IMR-90 (cell line): ENCODE results near the gene SCYGR7. TPM values are rescaled to one million over a fixed set of nuclear protein-coding genes. Genes with fewer than 3 reads are reported as not detected.

Experiments used
- ATAC-seq: fragments of 200-7000 bp; cut with Tn5 transposase; 2 replicates; pipeline ENCODE4 v1.9.1; 2020; ENCODE audit warnings: low read depth, mild to moderate bottlenecking, moderate library complexity
- BruUV-seq: library from RNA; stranded (reverse); fragments of 400-500 nt; replicated peaks from 2 replicates; lab custom pipeline; 2021; lab: Mats Ljungman, UMichigan
- CTCF ChIA-PET: fragments of 300-600 bp; formaldehyde crosslinking; extraction: SDS; loops from one replicate; lab custom pipeline; 2021; ENCODE audit warnings: antibody characterized with exemption; lab: Yijun Ruan, JAX
- POLR2A ChIA-PET: fragments of 300-600 bp; sonication (Branson Sonifier 250); formaldehyde crosslinking; loops from one replicate; lab custom pipeline; 2022; ENCODE audit warnings: antibody characterized with exemption; ENCODE audit not compliant: unreplicated experiment; lab: Charles Lee
- DNase-seq: peaks from one replicate; pipeline ENCODE4 v3.0.0; 2013
- H2AFZ ChIP-seq: replicated peaks from 2 replicates; pipeline ENCODE3; 2013; ENCODE audit warnings: low read length, mild to moderate bottlenecking; ENCODE audit not compliant: poor library complexity
- H2AK5ac ChIP-seq: 2 replicates; pipeline ENCODE4 v1.6.1; 2013; ENCODE audit warnings: low read depth, low read length, inconsistent platforms
- H2AK9ac ChIP-seq: replicated peaks from 2 replicates; pipeline ENCODE3; 2013; ENCODE audit warnings: mild to moderate bottlenecking, low read depth, low read length, moderate library complexity; ENCODE audit not compliant: poor library complexity
- H2BK120ac ChIP-seq: 2 replicates; pipeline ENCODE4 v1.6.1; 2013; ENCODE audit warnings: low read depth, low read length, inconsistent platforms
- H2BK15ac ChIP-seq: 3 replicates; pipeline ENCODE4 v1.6.1; 2013; ENCODE audit warnings: low read depth, low read length, inconsistent platforms
- H2BK20ac ChIP-seq: 2 replicates; pipeline ENCODE4 v1.6.1; 2013; ENCODE audit warnings: low read depth, mild to moderate bottlenecking, inconsistent platforms, low read length, moderate library complexity
- H2BK5ac ChIP-seq: 2 replicates; pipeline ENCODE4 v1.6.1; 2013; ENCODE audit warnings: mild to moderate bottlenecking, low read depth, low read length, inconsistent platforms; ENCODE audit not compliant: poor library complexity, severe bottlenecking
- H3K14ac ChIP-seq: replicated peaks from 2 replicates; pipeline ENCODE4 v1.6.1; 2013; ENCODE audit warnings: low read depth, low read length, inconsistent platforms
- H3K18ac ChIP-seq: 2 replicates; pipeline ENCODE4 v1.6.1; 2013; ENCODE audit warnings: low read depth, low read length, control low read depth
- H3K23ac ChIP-seq: 2 replicates; pipeline ENCODE4 v1.6.1; 2013; ENCODE audit warnings: low read depth, low read length, inconsistent platforms
- H3K27ac ChIP-seq: 2 replicates; pipeline ENCODE4 v1.5.1; 2013; ENCODE audit warnings: mild to moderate bottlenecking, control low read depth, low read length; ENCODE audit not compliant: insufficient read depth
- H3K27me3 ChIP-seq: 2 replicates; pipeline ENCODE4 v1.6.1; 2013; ENCODE audit warnings: low read length; ENCODE audit not compliant: control insufficient read depth, insufficient read depth
- H3K36me3 ChIP-seq: 2 replicates; pipeline ENCODE4 v1.6.1; 2013; ENCODE audit warnings: low read length, mixed read lengths; ENCODE audit not compliant: control insufficient read depth, insufficient read depth
- H3K4ac ChIP-seq: 2 replicates; pipeline ENCODE4 v1.6.1; 2013; ENCODE audit warnings: low read depth, low read length, inconsistent platforms
- H3K4me1 ChIP-seq: 2 replicates; pipeline ENCODE4 v1.6.1; 2013; ENCODE audit warnings: low read length, mixed read lengths; ENCODE audit not compliant: control insufficient read depth, insufficient read depth
- H3K4me2 ChIP-seq: 2 replicates; pipeline ENCODE4 v1.6.1; 2013; ENCODE audit warnings: low read depth, mild to moderate bottlenecking, control low read depth, low read length, moderate library complexity
- H3K4me3 ChIP-seq: 2 replicates; pipeline ENCODE4 v1.5.1; 2013; ENCODE audit warnings: low read depth, mild to moderate bottlenecking, control low read depth, low read length, moderate library complexity; ENCODE audit not compliant: insufficient read depth
- H3K56ac ChIP-seq: 2 replicates; pipeline ENCODE4 v1.6.1; 2013; ENCODE audit warnings: low read length, inconsistent platforms; ENCODE audit not compliant: insufficient read depth; ENCODE audit errors: extremely low read depth
- H3K79me1 ChIP-seq, 2 experiments: 2 replicates each; pipeline ENCODE4 v1.6.1; 2013; ENCODE audit warnings: low read length in 2 of 2, inconsistent platforms in 1 of 2, low read depth in 1 of 2
- H3K9ac ChIP-seq: 2 replicates; pipeline ENCODE4 v1.6.1; 2013; ENCODE audit warnings: low read depth, low read length, control low read depth
- H3K9me1 ChIP-seq: 2 replicates; pipeline ENCODE4 v1.6.1; 2013; ENCODE audit warnings: low read length, inconsistent platforms; ENCODE audit not compliant: insufficient read depth
- H3K9me3 ChIP-seq: 2 replicates; pipeline ENCODE4 v1.6.1; 2013; ENCODE audit warnings: low read length; ENCODE audit not compliant: control insufficient read depth, insufficient read depth
- H4K20me1 ChIP-seq: 2 replicates; pipeline ENCODE4 v1.6.1; 2013; ENCODE audit warnings: low read length, inconsistent platforms; ENCODE audit not compliant: insufficient read depth
- H4K5ac ChIP-seq: 2 replicates; pipeline ENCODE4 v1.6.1; 2013; ENCODE audit warnings: mild to moderate bottlenecking, low read depth, low read length, control low read depth
- H4K8ac ChIP-seq, 2 experiments: 2 replicates each; pipeline ENCODE4 v1.6.1; 2013; ENCODE audit warnings: low read depth in 2 of 2, low read length in 2 of 2, control low read depth in 1 of 2, inconsistent platforms in 1 of 2
- H4K91ac ChIP-seq: 2 replicates; pipeline ENCODE4 v1.6.1; 2013; ENCODE audit warnings: low read depth, low read length, inconsistent platforms; ENCODE audit not compliant: insufficient read depth
- CEBPB ChIP-seq: IDR thresholded peaks from 2 replicates; pipeline ENCODE4 v1.6.1; 2012; ENCODE audit warnings: low read depth, low read length, improper control_type of control experiment
- CTCF ChIP-seq: conservative IDR thresholded peaks from 2 replicates; pipeline ENCODE4 v1.5.1; 2012; ENCODE audit warnings: mild to moderate bottlenecking, low read depth, low read length, improper control_type of control experiment
- RAD21 ChIP-seq: IDR thresholded peaks from 2 replicates; pipeline ENCODE4 v1.6.1; 2012; ENCODE audit warnings: low read length, improper control_type of control experiment
- WGBS, 2 experiments: methylation state at CpG; one replicate each; pipeline versions ENCODE4 v1.1.5 to v1.1.7; 2013; ENCODE audit warnings: missing lambda C conversion rate in 2 of 2; ENCODE audit not compliant: insufficient read length in 1 of 2; ENCODE audit errors: extremely low coverage in 2 of 2; 5-methylcytosine and 5-hydroxymethylcytosine counted together
- dilution Hi-C: fragments of 300-500 bp; cut with HindIII; formaldehyde crosslinking; loops from one replicate; pipeline ENCODE4 v1.14.3; 2018; ENCODE audit warnings: low sequenced_read_pairs; ENCODE audit not compliant: unreplicated experiment
- in situ Hi-C: fragments of 300-500 bp; cut with MboI; formaldehyde crosslinking; loops from 3 replicates; pipeline ENCODE4 v1.14.3; 2019; ENCODE audit warnings: low sequenced_read_pairs, inconsistent platforms, mixed read lengths
- intact Hi-C: fragments of 100-400 bp; cut with micrococcal nuclease; formaldehyde crosslinking; loops from 2 replicates; pipeline ENCODE4 v1.10.0; 2022
- polyA plus RNA-seq, 3 experiments: library from polyadenylated mRNA; depleted of rRNA; stranded (reverse); fragments of >200 nt; gene quantifications; 2 replicates each; pipeline ENCODE4 v1.2.3, GENCODE V29; 2012; ENCODE audit warnings: low replicate concordance in 1 of 3
- total RNA-seq: library from RNA; depleted of rRNA; stranded (reverse); fragments of >200 nt; gene quantifications from 2 replicates; pipeline ENCODE4 v1.2.3, GENCODE V29; 2012

SCYGR7 gene
- total and polyA plus RNA-seq, 2 of the 4 experiments (the other 2 are of a cell fraction), result not detected

DNA sequence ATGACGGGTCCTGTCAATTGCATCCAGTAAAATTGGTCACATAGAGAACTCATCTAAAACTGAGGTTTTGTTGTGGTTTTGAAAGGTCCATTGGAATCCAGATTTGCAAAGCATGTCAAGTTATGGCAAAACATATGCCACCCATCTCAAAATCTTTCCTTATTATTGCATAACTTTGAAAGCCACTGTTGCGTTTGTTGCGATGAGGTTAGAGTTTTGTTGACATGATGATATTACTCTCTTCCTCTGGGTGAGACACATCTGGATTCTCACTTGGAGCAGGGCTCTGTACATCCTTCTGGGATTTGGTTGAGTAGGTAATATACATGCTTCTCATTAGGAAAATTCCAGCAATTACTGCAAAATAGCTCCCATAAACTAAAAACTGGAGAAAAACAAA lies 40.9 kb upstream of the SCYGR7 start:
- no peak overlapping the region for H3K18ac ChIP-seq
- dilution Hi-C loops, result no loop called here

More for the DNA sequence above, 40.9 kb upstream of the SCYGR7 start:
- Histone ChIP-seq H2BK15ac (no peak overlapping the region), H3K56ac (no peak overlapping the region), H3K4me3 (no peak overlapping the region), H3K79me1 (no peaks in the 10 kb centered on the region), H4K5ac (no peak overlapping the region), H3K36me3 (no peaks in the 10 kb centered on the region), H3K4me1 (no peaks in the 10 kb centered on the region), H3K9me3 (no peaks in the 10 kb centered on the region), H2AFZ (no peak overlapping the region), H2BK5ac (no peak overlapping the region), H2AK9ac (no peak overlapping the region), H3K9me1 (no peaks in the 10 kb centered on the region), H2AK5ac (no peak overlapping the region), H3K14ac (no peak overlapping the region), H3K4ac (no peak overlapping the region), H3K4me2 (no peak overlapping the region), H2BK20ac (no peak overlapping the region), H4K8ac (no peak overlapping the region), H3K9ac (no peak overlapping the region), H3K27me3 (no peaks in the 10 kb centered on the region), H4K91ac (no peak overlapping the region), H4K20me1 (no peaks in the 10 kb centered on the region), H3K23ac (no peak overlapping the region), H3K27ac (no peak overlapping the region), H2BK120ac (no peak overlapping the region)
- no TSS peak for BruUV-seq
- DNase-seq, result no peak
- intact Hi-C loops (no loop called here), in situ Hi-C loops (no loop called here)
- ChIA-PET POLR2A (no interaction called here), CTCF (no interaction called here)
- TF ChIP-seq RAD21 (no peak), CEBPB (peak; percentile 39; the same call in 1 of the 2 replicates), CTCF (no peak)
- no CpG with 5 or more reads among the region's 3 CpGs for WGBS, 2 experiments
- no peak for ATAC-seq
